ENCODE results near the gene ATP6V0B.

Gene ATP6V0B

DNA sequence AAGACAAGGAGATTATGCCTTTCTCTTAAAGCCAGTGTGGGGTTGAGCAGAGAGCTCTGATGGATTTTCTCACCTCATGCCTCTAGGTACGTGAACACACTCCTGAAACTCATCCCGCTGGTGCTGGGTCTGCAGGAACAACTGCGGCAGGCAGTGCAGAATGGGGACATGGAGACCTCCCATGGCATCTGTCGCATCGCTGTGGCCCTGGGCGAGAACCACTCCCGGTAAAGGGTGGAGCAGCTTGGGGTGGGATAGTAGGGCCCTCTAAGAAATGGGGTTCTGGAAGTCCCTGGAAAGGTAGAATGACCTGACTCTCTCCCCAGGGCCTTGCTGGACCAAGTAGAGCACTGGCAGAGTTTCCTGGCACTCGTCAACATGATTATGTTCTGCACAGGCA, 18.5 kb upstream of the ATP6V0B start:
- H3K27me3 Mint-ChIP-seq (ENCODE audit: low read depth, poor library complexity) = no peaks in the 10 kb centered on the region
- H3K4me1 Mint-ChIP-seq = peaks cover 32% of the 10 kb centered on the region
- no peak overlapping the region for H3K27ac Mint-ChIP-seq
- TF ChIP-seq, protein P1, sequence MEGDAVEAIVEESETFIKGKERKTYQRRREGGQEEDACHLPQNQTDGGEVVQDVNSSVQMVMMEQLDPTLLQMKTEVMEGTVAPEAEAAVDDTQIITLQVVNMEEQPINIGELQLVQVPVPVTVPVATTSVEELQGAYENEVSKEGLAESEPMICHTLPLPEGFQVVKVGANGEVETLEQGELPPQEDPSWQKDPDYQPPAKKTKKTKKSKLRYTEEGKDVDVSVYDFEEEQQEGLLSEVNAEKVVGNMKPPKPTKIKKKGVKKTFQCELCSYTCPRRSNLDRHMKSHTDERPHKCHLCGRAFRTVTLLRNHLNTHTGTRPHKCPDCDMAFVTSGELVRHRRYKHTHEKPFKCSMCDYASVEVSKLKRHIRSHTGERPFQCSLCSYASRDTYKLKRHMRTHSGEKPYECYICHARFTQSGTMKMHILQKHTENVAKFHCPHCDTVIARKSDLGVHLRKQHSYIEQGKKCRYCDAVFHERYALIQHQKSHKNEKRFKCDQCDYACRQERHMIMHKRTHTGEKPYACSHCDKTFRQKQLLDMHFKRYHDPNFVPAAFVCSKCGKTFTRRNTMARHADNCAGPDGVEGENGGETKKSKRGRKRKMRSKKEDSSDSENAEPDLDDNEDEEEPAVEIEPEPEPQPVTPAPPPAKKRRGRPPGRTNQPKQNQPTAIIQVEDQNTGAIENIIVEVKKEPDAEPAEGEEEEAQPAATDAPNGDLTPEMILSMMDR (IDR thresholded peaks at IDR 0.05) = no peak
- H3K4me3 Mint-ChIP-seq = no peak overlapping the region
- no peaks in the 10 kb centered on the region for H3K9me3 Mint-ChIP-seq
- peaks cover 15% of the 10 kb centered on the region for H3K36me3 Mint-ChIP-seq (ENCODE audit: low read depth)
- DNase-seq = no peak

- no peak for DNase-seq
- H3K4me3 Mint-ChIP-seq = no peak overlapping the region
- H3K27me3 Mint-ChIP-seq (ENCODE audit: low read depth, poor library complexity) = no peaks in the 10 kb centered on the region
- peaks cover 16% of the 10 kb centered on the region for H3K36me3 Mint-ChIP-seq (ENCODE audit: low read depth)
- TF ChIP-seq, protein P1 (IDR thresholded peaks at IDR 0.05) = no peak
- no peaks in the 10 kb centered on the region for H3K9me3 Mint-ChIP-seq
- H3K27ac Mint-ChIP-seq = peak overlapping the region; percentile 77
- peaks cover 27% of the 10 kb centered on the region for H3K4me1 Mint-ChIP-seq
Measured at GRCh38 chr1:43957407-43958040, 17.2 kb upstream of the ATP6V0B start.

- Mint-ChIP-seq H3K4me1 (peaks cover 16% of the 10 kb centered on the region), H3K27ac (peak overlapping the region; percentile 70), H3K36me3 (ENCODE audit: low read depth) (peaks cover 16% of the 10 kb centered on the region), H3K9me3 (no peaks in the 10 kb centered on the region), H3K4me3 (no peak overlapping the region), H3K27me3 (ENCODE audit: low read depth, poor library complexity) (no peaks in the 10 kb centered on the region)
- no peak for DNase-seq
- TF ChIP-seq, protein P1 (IDR thresholded peaks at IDR 0.05) = no peak
Measured at GRCh38 chr1:43958351-43959255, 16.2 kb upstream of the ATP6V0B start.

DNA sequence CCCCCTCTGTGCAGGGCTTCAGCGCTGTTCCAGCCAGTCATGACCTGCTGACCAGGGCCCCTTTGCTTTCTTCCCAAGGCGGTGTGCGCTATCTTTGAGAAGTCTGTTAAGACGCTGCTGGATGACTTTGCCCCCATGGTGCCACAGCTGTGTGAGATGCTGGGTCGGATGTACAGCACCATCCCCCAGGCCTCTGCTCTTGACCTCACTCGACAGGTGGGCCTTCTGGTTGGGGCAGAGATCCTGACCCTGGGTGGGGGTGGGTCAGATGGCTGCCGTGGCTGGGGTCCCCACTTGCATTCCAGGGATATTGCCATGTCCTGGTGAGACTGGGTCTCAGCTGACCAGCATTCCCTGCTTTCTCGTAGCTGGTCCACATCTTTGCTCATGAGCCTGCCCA, 14.0 kb upstream of the ATP6V0B start:
- TF ChIP-seq, protein P1 (IDR thresholded peaks at IDR 0.05) = no peak
- Mint-ChIP-seq H3K9me3 (no peaks in the 10 kb centered on the region), H3K36me3 (ENCODE audit: low read depth) (peaks cover 16% of the 10 kb centered on the region), H3K27me3 (ENCODE audit: low read depth, poor library complexity) (no peaks in the 10 kb centered on the region), H3K27ac (no peak overlapping the region), H3K4me1 (no peaks in the 10 kb centered on the region), H3K4me3 (no peak overlapping the region)
- no peak for DNase-seq

DNA sequence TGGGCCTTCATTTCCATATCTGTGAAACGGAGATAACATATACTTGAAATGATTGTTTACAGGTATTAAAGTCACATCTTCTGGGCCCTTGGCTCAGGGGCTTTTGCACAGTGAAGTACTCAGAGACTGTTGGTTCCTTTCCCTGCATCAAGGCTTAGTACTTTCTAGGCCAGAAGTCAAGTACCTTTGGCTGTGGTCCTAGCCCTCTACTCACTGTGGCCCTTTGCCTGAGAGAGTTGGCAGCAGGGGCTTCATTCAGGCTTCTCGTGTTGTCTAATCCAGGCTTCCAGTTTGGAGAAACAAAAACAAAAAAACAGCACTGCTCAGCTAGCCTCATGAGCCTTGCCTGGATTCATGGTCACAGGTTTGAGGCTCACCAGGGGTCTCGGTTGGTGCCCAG, 13.1 kb upstream of the ATP6V0B start:
- Mint-ChIP-seq H3K4me3 (no peak overlapping the region), H3K27ac (no peak overlapping the region), H3K4me1 (no peaks in the 10 kb centered on the region), H3K27me3 (ENCODE audit: low read depth, poor library complexity) (no peaks in the 10 kb centered on the region), H3K36me3 (ENCODE audit: low read depth) (peaks cover 17% of the 10 kb centered on the region), H3K9me3 (no peaks in the 10 kb centered on the region)
- DNase-seq = no peak
- TF ChIP-seq, protein P1 (IDR thresholded peaks at IDR 0.05) = no peak
